ENCODE results near the gene XRCC1.
"Not testable (repeated sequence)": the region's sequence is repeated elsewhere in the genome, so short reads cannot be mapped to it uniquely, and the experiment has no call there.

GRCh38 chr19:43512399-43512798 is 62.9 kb downstream of the XRCC1 start:
- TF ChIP-seq POLR2AphosphoS5 (IDR thresholded peaks at IDR 0.05; ENCODE audit: low read depth, low read length) = not testable (repeated sequence)
- TF ChIP-seq, protein P1, sequence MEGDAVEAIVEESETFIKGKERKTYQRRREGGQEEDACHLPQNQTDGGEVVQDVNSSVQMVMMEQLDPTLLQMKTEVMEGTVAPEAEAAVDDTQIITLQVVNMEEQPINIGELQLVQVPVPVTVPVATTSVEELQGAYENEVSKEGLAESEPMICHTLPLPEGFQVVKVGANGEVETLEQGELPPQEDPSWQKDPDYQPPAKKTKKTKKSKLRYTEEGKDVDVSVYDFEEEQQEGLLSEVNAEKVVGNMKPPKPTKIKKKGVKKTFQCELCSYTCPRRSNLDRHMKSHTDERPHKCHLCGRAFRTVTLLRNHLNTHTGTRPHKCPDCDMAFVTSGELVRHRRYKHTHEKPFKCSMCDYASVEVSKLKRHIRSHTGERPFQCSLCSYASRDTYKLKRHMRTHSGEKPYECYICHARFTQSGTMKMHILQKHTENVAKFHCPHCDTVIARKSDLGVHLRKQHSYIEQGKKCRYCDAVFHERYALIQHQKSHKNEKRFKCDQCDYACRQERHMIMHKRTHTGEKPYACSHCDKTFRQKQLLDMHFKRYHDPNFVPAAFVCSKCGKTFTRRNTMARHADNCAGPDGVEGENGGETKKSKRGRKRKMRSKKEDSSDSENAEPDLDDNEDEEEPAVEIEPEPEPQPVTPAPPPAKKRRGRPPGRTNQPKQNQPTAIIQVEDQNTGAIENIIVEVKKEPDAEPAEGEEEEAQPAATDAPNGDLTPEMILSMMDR (IDR thresholded peaks at IDR 0.05) = not testable (repeated sequence)

Data from SK-N-SH (cell line).